RPMI7951 (cell line): Measurements from ENCODE around the gene DCTN1. TPM values are rescaled to one million over a fixed set of nuclear protein-coding genes. Genes with fewer than 3 reads are reported as not detected.

Experiments used
- DNase-seq: peaks from one replicate; pipeline ENCODE4 v3.0.0-alpha.2; 2012; ENCODE audit warnings: low read depth
- total RNA-seq: library from RNA; depleted of rRNA; stranded (reverse); fragments of >200 nt; shearing (Covaris generic); gene quantifications from 2 replicates; pipeline ENCODE4 v1.2.3, GENCODE V29; 2014; rRNA removed

The DCTN1 gene
- total RNA-seq, 1 experiment from 2014 or later = 88.8 TPM

- no peak for DNase-seq
These were observed 54.3 kb downstream of the DCTN1 start for GRCh38 chr2:74325815-74326214.

- DNase-seq = no peak
These were observed 58.4 kb downstream of the DCTN1 start for GRCh38 chr2:74321737-74322136.

- DNase-seq = no peak
These were observed 62.4 kb downstream of the DCTN1 start for GRCh38 chr2:74317701-74318100.

GRCh38 chr2:74316627-74317295 lies 63.4 kb downstream of the DCTN1 start:
- no peak for DNase-seq

GRCh38 chr2:74314107-74314506 lies 66.0 kb downstream of the DCTN1 start:
- no peak for DNase-seq

- no peak for DNase-seq
These were observed 66.6 kb downstream of the DCTN1 start for GRCh38 chr2:74313497-74313896.

GRCh38 chr2:74312913-74313312 lies 67.2 kb downstream of the DCTN1 start:
- no peak for DNase-seq

Other genes with a start within 250 kb of the DCTN1 start
- 195 and 214 TPM in 2 replicates for gene BOLA3, start 232.4 kb downstream of the DCTN1 start, total RNA-seq
- gene MOB1A, start 201.4 kb downstream of the DCTN1 start, total RNA-seq = 174 and 192 TPM in 2 replicates
- 92.6 and 113 TPM in 2 replicates for gene MTHFD2, start 181.7 kb downstream of the DCTN1 start, total RNA-seq
- 0.10 TPM in 1 of 2 replicates, not detected in the other for gene SLC4A5, start 36.9 kb downstream of the DCTN1 start, total RNA-seq
- gene C2orf81, start 41.3 kb upstream of the DCTN1 start, total RNA-seq = 1.2 and 1.3 TPM in 2 replicates
- 119 and 120 TPM in 2 replicates for gene WDR54, start 41.4 kb upstream of the DCTN1 start, total RNA-seq
- gene RTKN, start 61.6 kb upstream of the DCTN1 start, total RNA-seq = 15.1 and 17.7 TPM in 2 replicates
- 15.5 and 27.3 TPM in 2 replicates for gene INO80B, start 74.8 kb upstream of the DCTN1 start, total RNA-seq
- gene WBP1, start 78.1 kb upstream of the DCTN1 start, total RNA-seq = 66.5 and 70.5 TPM in 2 replicates
- gene MOGS, start 85.1 kb upstream of the DCTN1 start, total RNA-seq = 41.0 and 44.6 TPM in 2 replicates
- gene MRPL53, start 92.4 kb upstream of the DCTN1 start, total RNA-seq = 86.4 and 95.5 TPM in 2 replicates
- 12.3 and 14.3 TPM in 2 replicates for gene CCDC142, start 102.7 kb upstream of the DCTN1 start, total RNA-seq
- gene TTC31, start 102.8 kb upstream of the DCTN1 start, total RNA-seq = 17.3 and 17.5 TPM in 2 replicates
- gene LBX2, start 119.3 kb upstream of the DCTN1 start, total RNA-seq = 6.7 and 10.6 TPM in 2 replicates
- 42.3 and 44.7 TPM in 2 replicates for gene PCGF1, start 127.4 kb upstream of the DCTN1 start, total RNA-seq
- gene TLX2, start 134.1 kb upstream of the DCTN1 start, total RNA-seq = 4.2 and 5.5 TPM in 2 replicates
- 0.20 and 0.36 TPM in 2 replicates for gene DQX1, start 145.9 kb upstream of the DCTN1 start, total RNA-seq
- gene AUP1, start 149.4 kb upstream of the DCTN1 start, total RNA-seq = 132 and 144 TPM in 2 replicates
- 70.3 and 71.4 TPM in 2 replicates for gene HTRA2, start 149.6 kb upstream of the DCTN1 start, total RNA-seq
- gene LOXL3, start 173.6 kb upstream of the DCTN1 start, total RNA-seq = 93.6 and 108 TPM in 2 replicates
- gene DOK1, start 174.4 kb upstream of the DCTN1 start, total RNA-seq = 1.8 and 3.1 TPM in 2 replicates